NOMO-1 (cell line): ENCODE data around the gene PPP1R18.
"Not testable (repeated sequence)": the region's sequence is repeated elsewhere in the genome, so short reads cannot be mapped to it uniquely, and the experiment has no call there.

Source experiments
- DNase-seq, 2 experiments: peaks; one replicate each; lab custom pipeline; 2025; ENCODE audit not compliant: unreplicated experiment in 2 of 2; lab: John Stamatoyannopoulos, UW

PPP1R18 gene

DNA sequence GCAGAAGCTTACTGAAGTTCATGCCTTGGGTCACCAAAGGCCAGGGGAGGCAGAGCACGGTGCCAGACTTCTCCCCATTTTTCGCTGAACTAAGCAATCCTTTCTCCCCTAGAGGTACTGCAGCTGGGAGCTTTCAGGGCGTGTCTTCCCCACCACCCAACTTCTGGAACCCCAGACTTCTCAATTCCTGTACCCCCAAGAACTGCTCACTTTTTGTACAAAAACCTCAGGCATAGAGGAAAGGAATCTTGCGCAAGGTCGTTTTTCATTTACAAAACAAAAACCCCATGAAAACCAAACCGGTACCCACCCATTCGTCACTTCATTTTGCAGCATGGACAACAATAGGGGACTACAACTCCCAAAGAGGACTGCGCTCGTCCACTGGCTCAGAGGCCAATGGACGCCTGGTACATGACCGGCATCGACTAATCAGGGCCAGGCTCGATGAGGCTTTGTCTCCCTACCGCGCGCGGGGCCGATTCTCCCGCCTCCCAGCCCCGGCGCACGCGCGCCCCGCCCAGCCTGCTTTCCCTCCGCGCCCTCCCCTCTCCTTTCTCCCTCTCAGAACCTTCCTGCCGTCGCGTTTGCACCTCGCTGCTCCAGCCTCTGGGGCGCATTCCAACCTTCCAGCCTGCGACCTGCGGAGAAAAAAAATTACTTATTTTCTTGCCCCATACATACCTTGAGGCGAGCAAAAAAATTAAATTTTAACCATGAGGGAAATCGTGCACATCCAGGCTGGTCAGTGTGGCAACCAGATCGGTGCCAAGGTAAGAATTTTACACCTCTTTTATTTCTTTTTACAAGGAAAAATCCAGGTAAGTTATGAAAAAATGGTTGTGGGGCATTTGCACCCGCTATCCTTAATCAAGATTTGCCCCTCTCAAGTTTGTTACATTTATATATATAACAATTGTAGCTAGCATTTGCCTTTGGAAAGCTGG, 33.6 kb upstream of the PPP1R18 start, which contains the start of gene TUBB:
TUBB (plus strand) TSS at position 562 of the 947 bp plus-strand sequence; CDS start at position 717, 155 bp downstream.
- DNase-seq, result peak; percentile 97 to 99

DNA sequence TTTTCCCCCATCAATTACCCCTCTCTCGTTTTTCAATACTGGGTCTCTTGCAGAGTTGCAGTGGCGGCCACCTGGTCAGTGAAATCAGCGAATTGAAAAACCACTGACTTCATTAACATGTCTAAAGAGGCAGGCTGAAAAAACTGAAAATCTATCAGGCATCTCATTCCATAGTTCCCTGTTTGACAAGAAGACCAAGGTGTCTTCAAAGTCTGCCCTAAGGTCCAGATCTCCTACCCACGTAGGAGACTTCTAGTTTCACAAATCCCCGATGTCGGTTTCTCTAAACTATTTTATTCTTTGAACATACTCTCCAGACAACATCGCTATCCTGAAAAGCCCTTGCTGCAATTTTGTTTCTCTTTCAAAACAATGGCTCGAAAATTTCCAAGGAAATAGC, 32.9 kb upstream of the PPP1R18 start:
- no peak for DNase-seq

DNA sequence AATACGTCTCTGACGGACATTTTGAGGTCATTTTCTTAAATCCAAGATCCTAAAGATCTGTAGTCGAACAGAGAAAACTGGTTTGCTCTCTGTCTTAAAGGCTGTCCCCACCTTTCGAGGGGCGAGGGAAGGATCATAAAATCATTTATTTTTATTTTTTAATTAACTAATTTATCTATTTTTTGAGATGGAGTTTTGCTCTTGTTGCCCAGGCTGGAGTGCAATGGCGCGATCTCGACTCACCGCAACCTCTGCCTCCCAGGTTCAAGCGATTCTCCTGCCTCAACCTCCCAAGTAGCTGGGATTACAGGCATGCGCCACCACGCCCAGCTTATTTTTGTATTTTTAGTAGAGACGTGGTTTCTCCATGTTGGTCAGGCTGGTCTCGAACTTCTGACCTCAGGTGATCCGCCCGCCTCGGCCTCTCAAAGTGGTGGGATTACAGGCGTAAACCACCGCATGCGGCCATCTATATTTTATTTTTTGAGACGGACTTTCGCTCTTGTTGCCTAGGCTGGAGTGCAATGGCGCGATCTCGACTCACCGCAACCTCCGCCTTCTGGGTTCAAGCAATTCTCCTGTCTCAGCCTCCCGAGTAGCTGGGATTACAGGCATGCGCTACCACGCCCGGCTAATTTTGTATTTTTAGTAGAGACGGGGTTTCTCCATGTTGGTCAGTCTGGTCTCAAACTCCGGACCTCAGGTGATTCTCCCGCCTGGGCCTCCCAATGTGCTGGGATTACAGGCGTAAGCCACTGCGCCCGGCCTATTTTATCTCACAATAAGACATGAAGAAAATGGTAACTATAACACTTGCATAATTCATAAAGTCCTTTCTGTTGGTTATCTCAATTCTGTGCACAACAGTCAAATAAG, 31.6 kb upstream of the PPP1R18 start:
- DNase-seq, result not testable (repeated sequence)

DNA sequence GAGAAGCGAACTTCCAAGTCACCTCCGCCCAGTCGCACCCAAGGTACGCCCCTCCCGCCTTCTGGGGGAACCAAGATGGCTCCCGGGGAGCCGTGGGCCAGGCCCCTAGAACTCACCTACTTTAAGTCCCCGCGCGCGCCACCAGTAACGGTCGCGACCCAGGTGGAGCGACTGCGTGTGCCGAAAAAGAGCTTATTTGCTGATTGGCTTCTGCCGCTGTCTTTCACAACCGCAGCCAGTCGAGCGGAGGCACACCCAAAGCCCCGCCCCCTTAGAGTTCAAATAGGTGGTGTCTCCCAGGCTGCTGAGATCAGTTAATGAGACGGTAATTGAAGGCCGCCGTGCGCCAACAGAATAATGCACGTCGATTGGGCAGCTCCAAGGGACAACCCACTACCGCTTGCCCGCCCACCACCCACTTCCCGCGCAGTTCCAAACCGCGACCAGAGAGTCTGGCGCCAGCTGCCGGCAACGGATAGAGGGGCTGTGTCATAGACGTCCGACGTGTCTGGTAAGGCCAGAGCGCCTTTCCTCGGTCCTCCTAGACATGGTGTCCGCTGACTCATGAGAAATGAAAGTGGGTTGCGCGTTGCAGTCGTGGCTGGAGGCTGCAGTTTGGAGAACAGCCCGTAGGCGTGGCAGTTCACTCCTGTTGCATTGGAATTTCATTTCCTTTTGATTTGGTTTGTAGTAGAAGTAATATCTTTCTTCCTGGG, 30.8 kb upstream of the PPP1R18 start, which contains the start of gene MDC1:
MDC1 (minus strand) TSS at position 153 of the 716 bp plus-strand sequence. CDS start 2,106 bp downstream, outside the sequence.
- peak; percentile 100 for DNase-seq

DNA sequence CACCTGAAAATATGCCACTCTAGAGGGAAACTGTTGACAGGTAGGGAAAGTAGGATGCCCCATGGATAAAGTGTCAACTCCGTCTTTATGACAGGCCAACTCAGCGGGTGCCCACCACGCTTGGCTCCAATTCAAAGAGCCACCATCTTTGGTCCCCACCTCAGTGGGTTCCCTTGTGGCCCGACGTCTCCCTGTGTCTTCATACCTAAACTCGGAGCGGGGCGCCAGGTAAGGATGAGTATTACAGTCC, 30.4 kb upstream of the PPP1R18 start:
- no peak for DNase-seq

DNA sequence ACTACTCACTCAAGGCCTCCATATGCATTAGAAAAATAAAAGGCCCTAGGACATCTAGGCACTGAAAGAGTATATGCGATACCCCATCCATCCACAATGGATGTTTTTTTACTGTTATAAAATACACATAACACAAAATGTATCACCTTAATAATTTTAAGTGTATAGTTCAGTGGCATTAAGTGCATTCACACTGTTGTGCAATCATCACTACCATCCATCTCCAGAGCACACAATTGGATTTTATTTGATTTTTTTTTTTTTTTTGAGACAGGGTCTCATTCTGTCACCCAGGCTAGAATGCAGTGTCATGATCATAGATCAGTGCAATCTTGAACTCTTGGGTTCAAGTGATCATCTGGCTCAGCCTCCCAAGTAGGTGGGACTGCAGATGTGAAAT, 27.8 kb upstream of the PPP1R18 start:
- no peak for DNase-seq

DNA sequence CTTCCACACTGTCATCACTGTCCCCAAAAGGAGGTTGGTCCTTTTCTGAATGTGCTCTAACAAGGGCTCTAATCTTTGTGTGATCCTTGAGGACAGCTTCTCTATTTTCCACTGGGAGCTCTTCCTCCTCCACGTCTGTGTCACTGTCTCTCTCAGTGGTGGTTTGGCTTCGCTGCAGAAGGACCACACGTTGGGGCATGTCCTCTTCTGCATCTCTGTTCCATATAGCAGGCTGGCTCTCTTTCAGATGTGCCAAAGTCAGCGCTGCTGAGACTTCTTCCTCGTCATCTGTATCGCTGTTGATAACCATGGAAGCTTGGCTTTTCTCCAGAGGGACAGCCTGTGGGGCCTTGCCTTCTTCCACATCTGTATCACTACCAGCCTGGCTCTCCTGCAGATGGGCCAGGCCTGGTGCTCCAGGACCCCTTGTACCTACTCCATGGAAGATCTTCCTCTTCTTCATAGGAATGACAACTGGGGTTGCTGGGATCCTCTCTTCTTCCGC, 26.0 kb upstream of the PPP1R18 start:
- no peak for DNase-seq

DNA sequence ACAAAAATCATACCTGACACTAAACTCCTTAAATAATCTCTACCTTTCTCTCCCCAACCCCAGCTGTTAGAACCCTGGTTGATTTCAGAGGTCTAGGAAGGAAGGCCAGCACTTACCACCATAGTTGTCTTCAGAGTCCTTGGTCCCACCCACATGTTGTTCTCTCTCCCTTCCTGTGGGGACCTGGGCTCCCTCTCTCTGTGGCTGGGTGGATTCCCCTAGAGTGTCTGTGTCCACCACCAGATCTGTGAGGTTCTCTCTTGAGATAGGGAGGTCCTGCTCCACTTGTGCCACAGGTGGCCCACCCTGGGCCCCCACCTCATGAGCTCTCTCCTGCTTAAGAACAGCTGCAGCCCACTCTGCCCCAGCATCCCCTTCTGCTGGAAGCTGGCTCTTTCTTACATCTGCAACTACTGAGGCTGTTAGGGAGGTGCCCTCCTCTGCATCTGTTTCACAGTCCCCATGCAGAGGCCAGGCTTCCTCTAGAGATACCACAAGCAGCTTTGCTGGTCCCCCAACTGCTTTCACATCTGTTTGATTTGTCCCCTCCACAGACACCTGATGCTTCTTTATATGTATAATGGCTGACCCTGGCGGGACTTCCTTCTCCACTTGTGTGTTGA, 25.4 kb upstream of the PPP1R18 start:
- DNase-seq, result no peak

DNA sequence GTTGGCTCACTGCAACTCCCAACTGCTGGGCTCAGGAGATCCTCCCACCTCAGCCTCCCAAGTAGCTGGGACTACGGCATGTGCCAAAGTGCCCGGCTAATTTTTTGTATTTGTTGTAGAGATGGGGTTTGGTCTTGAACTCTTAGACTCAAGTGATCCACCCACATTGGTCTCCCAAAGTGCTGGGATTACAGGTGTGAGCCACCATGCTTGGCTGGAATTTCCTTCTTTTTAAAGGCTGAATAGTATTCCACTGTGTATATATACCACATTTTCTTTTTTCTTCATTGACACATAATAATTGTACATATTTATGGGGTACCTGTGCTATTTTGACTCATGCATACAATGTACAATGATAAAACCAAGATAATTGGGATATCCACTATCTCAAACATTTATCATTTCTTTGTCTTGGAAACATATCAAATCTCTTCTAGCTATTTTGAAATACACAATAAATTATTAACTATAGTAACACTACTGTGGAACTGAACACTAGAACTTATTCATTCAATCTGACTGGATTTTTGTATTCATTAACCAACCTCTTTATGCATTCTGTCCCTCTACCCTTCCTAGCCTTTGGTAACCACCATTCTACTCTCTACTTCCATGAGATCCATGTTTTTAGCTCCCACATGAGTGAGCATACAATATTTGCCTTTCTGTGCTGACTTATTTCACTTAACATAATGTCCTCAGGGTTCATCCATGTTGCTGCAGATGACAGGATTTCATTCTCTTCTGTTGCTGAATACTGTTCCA, 22.8 kb upstream of the PPP1R18 start:
- no peak for DNase-seq

DNA sequence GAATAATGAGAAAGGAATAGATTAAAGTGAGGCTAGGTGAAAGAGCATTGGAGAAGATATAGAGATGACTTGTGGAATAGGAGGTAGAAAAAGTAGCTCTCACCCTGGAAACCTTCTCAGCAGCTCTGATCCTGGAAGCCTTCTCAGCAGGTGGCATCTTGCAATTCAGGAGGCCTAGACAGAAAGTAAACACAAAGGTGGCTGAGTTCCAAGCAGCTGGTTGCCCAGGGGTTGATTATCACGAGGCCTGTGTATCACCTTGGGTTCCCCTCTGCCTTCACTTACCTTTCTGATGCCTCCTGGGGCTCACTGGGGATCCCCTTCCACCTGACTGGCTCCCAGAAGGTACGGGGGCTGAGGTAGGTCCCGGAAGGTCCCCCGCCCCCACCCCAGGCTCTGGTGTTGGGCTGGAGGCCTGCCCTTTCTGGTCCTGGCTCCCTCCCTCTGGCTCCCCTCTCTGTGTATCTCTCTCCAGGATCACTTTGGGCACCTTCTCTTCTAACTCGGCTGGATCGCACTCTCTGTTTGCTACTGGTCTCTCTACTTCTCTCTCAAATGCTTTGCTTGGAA, 20.9 kb upstream of the PPP1R18 start:
- no peak for DNase-seq

DNA sequence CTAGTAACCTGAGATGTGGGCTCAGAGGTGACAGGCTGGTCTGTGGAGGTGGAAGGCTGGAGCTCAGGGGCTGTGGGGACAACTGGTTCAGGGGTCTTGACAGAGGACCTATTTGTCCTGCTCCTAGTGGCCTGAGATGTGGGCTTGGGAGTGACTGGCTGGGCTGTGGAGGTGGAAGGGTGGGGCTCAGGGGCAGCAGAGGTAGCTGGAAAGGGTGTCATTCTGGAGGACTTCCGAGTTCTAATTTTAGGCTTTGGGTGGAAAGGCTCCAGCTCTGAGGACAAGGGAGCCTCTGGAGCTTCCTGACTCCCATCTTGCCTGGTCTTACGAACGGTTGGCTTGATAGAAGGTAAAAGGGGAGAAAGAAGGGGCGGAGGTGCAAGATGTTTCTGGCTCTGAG, 19.2 kb upstream of the PPP1R18 start:
- no peak for DNase-seq

DNA sequence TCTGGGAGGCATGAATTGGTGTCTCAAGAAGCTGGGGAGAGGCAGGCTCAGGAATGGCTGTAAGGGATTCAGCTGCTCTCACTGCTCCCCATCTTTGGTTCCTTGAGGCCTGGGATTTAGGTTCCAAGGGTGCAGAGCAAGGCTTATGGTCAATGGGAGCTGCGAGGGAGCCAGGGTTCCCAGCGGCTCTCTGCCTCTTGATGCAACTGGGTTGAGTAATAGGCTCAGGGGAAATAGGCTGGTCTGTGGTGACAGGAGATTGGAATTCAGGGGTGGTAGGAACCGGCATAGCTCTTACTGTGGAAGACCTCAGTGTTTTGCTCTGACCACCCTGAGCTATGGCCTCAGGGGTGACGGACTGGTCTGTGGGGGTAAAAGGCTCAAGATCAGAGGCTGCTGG, 17.4 kb upstream of the PPP1R18 start:
- no peak for DNase-seq

DNA sequence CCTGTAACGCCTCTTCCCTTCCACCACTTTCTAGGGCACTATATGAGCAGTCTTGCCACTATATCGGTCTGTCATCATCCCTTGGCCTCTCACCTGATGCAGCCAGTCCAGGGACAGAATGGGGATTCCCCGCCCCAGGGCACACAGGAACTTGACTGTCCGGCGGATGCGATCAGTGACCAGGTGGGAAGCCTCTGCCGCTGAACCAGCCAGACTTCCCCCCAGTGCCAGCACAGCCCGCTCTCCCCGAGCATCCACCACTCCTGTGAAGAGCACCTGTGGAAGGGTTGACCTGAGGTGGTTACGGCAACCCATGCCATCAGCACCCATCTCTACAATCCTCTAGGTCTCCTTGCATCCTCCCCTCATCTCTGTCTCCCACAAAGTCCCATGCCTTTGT, 16.6 kb upstream of the PPP1R18 start:
- DNase-seq, result no peak

DNA sequence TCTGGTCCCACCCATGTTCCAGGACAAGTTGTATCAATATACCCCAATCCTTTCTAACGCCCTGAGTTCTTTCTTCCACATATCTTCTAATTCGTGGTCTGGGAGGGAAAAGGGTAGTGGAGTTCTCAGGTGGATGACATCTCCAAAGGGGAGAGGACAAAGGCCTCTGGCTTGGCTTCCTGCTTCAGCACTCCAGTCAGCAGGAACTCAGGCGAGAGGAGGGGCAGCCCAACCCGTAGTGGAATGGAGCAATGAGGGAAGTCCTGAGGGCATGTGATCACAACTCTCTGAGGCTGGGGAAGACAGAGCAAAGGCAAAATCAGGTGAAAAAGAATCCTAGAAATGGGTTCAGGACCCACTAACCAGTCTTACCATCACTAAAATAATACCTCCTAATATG, 13.9 kb upstream of the PPP1R18 start:
- DNase-seq, result no peak

DNA sequence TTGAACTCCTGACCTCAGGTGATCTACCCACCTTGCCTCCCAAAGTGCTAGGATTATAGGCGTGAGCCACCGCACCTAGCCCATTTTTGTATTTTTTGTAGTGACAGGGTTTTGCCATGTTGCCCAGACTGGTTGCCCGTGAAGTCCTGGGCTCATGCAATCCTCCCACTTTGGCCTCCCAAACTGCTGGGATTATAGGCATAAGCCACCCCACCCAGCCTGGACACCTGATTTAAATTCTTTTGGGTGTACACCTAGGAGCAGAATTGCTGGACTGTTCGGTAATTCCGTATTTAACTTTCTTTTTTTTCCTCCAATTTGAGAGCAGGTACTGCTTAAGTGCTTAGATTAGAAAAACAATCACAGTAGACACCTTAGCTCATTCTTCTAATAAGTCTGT, 10.0 kb upstream of the PPP1R18 start:
- no peak for DNase-seq

DNA sequence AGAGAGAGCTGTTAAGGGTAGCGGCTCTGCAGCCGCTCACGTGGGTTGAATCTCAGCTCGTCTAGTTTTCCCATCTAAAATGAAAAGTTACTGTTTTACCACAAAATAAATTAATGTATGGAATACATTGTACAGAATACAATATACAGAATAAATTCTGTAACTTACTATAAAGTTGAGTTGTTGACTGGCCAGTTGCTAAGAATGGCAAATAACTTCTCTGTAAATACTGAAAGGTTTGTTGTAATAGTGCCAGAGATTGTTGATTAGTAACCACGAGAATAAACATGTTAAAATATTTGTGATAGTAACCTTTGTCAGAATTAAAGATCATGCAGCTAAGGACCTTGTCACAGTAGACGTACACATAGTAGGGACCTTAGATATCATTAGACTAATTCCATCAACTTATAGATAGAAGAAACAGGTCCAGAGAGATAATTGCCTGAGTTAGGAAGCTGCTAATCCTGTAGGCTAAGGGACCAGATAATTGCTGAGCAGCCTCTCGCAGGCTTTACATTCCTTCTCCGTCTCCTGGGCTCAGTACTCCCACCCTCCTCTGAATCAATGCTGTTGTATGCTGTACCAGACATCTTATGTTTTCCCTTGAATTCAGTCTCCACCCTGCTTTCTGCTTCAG, 4.9 kb upstream of the PPP1R18 start:
- DNase-seq, result no peak

DNA sequence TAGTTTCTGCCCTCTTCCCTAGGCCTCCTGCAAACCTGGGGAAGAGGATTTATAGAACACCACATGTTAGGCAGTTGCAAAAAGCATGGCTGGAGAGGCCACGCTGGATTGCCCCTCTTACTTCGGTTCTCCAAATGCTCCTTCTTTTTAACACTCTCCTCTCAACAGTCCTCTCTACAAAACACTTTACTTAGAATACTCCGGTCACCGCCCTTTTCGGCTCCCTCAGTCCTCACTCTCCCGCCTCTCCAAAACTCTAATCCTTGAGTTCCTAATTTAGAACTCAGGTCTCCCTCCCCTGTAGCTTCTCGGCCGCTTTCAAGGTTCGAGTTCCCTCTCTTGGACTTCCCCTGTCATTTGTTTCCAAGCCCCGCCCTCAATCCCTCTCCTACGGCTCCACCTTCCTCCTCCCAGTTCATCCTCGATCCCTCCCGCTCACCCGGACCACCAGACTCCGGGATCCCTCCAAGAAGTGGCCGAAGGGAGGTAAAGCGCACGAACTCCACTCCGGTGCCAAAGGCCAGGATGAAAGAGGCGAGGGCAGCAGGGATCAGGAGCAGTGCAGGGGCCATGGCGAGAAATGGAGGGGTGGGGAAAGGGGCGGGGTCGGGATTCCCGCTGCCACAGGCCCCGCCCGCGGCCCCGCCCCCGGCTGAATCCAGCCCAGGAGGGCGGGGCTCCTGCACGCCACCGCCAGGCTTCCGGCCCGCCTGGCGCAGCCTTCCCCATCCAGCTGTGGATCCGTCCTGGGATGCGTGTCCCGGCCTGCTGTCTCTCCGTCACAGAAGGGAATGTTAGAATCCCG, 4.2 kb upstream of the PPP1R18 start, which contains the start of gene NRM:
NRM (minus strand) TSS at position 582 of the 805 bp plus-strand sequence; CDS start at position 572, 10 bp downstream.
- DNase-seq, result peak; percentile 73 to 83

DNA sequence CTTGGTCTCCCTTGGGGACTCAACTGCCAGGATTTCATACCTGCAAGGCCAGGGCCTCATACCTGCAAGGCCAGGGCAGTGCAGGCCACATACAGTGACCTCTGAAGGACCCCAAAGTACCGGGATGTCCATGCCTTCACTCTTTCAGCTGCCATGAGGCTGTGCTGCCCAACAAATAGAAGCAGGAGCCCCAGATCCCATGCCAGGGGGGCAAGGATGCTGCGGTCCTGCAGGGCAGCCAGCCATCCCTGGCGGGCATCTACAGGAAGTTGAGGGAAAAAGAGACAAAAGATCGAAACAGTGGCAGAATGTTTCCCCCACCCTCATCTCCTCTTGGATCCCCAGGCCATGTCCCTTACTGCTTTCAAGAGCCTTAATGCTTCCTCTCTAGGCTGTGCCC, 3.5 kb upstream of the PPP1R18 start:
- no peak for DNase-seq
